ENCODE results near the gene MMP20. TPM values are rescaled to one million over a fixed set of nuclear protein-coding genes. Genes with fewer than 3 reads are reported as not detected.

MMP20 gene
- total RNA-seq, 4 donors from 2014 or later: not detected

GRCh38 chr11:102546923-102547471 lies 78.1 kb downstream of the MMP20 start:
- no peak overlapping the region for H3K27ac ChIP-seq
- ATAC-seq (no peak), DNase-seq (no peak)
- H3K4me3 ChIP-seq: no peak overlapping the region
- H3K36me3 ChIP-seq: no peaks in the 10 kb centered on the region
- H3K9me3 ChIP-seq: no peaks in the 10 kb centered on the region
- no peaks in the 10 kb centered on the region for H3K27me3 ChIP-seq
- no peak for TF ChIP-seq CTCF (IDR thresholded peaks at IDR 0.05 in 4 of 5, conservative IDR thresholded peaks at IDR 0.05 in 1 of 5)
- in situ Hi-C loops (cut with MboI; ENCODE audit: low sequenced_read_pairs in 4 of 4): no loop called here
- intact Hi-C loops (cut with DNase I; ENCODE audit: low total_unique reads): no loop called here
- H3K4me1 ChIP-seq: no peaks in the 10 kb centered on the region

GRCh38 chr11:102546427-102546826 lies 78.7 kb downstream of the MMP20 start:
- intact Hi-C loops (cut with DNase I; ENCODE audit: low total_unique reads) (no loop called here), in situ Hi-C loops (cut with MboI; ENCODE audit: low sequenced_read_pairs in 4 of 4) (no loop called here)
- Histone ChIP-seq H3K27ac (no peak overlapping the region), H3K4me3 (no peak overlapping the region), H3K9me3 (no peaks in the 10 kb centered on the region), H3K4me1 (no peaks in the 10 kb centered on the region), H3K27me3 (no peaks in the 10 kb centered on the region), H3K36me3 (no peaks in the 10 kb centered on the region)
- no peak for DNase-seq
- ATAC-seq: no peak
- no peak for TF ChIP-seq CTCF (IDR thresholded peaks at IDR 0.05 in 4 of 5, conservative IDR thresholded peaks at IDR 0.05 in 1 of 5)
- no peak for TF ChIP-seq POLR2A (IDR thresholded peaks at IDR 0.05)

- no peaks in the 10 kb centered on the region for H3K4me1 ChIP-seq
- in situ Hi-C loops (cut with MboI; ENCODE audit: low sequenced_read_pairs in 4 of 4) (no loop called here), intact Hi-C loops (cut with DNase I; ENCODE audit: low total_unique reads) (no loop called here)
- DNase-seq (no peak), ATAC-seq (no peak)
- H3K36me3 ChIP-seq: no peaks in the 10 kb centered on the region
- H3K27ac ChIP-seq: no peak overlapping the region
- no peak for TF ChIP-seq POLR2A (IDR thresholded peaks at IDR 0.05)
- TF ChIP-seq CTCF (IDR thresholded peaks at IDR 0.05 in 4 of 5, conservative IDR thresholded peaks at IDR 0.05 in 1 of 5): no peak
- no peak overlapping the region for H3K4me3 ChIP-seq
- H3K27me3 ChIP-seq: no peaks in the 10 kb centered on the region
- no peaks in the 10 kb centered on the region for H3K9me3 ChIP-seq
These were observed 79.4 kb downstream of the MMP20 start for GRCh38 chr11:102545701-102546100.

GRCh38 chr11:102544594-102544993 lies 80.5 kb downstream of the MMP20 start:
- H3K27me3 ChIP-seq: no peaks in the 10 kb centered on the region
- in situ Hi-C loops (cut with MboI; ENCODE audit: low sequenced_read_pairs in 4 of 4) (no loop called here), intact Hi-C loops (cut with DNase I; ENCODE audit: low total_unique reads) (no loop called here)
- H3K4me1 ChIP-seq: no peaks in the 10 kb centered on the region
- H3K27ac ChIP-seq: no peak overlapping the region
- DNase-seq: no peak
- H3K4me3 ChIP-seq: no peak overlapping the region
- TF ChIP-seq CTCF (IDR thresholded peaks at IDR 0.05 in 4 of 5, conservative IDR thresholded peaks at IDR 0.05 in 1 of 5) (no peak), POLR2A (IDR thresholded peaks at IDR 0.05) (no peak)
- no peaks in the 10 kb centered on the region for H3K36me3 ChIP-seq
- H3K9me3 ChIP-seq: no peaks in the 10 kb centered on the region
- no peak for ATAC-seq

- Histone ChIP-seq H3K27ac (no peak overlapping the region), H3K4me1 (no peaks in the 10 kb centered on the region), H3K4me3 (no peak overlapping the region), H3K9me3 (no peaks in the 10 kb centered on the region), H3K36me3 (no peaks in the 10 kb centered on the region), H3K27me3 (no peaks in the 10 kb centered on the region)
- TF ChIP-seq POLR2A (IDR thresholded peaks at IDR 0.05) (no peak), CTCF (IDR thresholded peaks at IDR 0.05 in 4 of 5, conservative IDR thresholded peaks at IDR 0.05 in 1 of 5) (no peak)
- DNase-seq: no peak
- intact Hi-C loops (cut with DNase I; ENCODE audit: low total_unique reads) (no loop called here), in situ Hi-C loops (cut with MboI; ENCODE audit: low sequenced_read_pairs in 4 of 4) (no loop called here)
- ATAC-seq: no peak
These were observed 85.6 kb downstream of the MMP20 start for GRCh38 chr11:102539567-102539966.

All from gastrocnemius medialis (tissue), 4 donors.